IPS-18c (cell line): ENCODE data around the gene MXD1.
"Not testable (repeated sequence)": the region's sequence is repeated elsewhere in the genome, so short reads cannot be mapped to it uniquely, and the experiment has no call there.

ENCODE experiments used
- H3K4me3 ChIP-seq: 2 replicates; pipeline ENCODE4 v1.7.0; 2013; ENCODE audit warnings: low read depth, mild to moderate bottlenecking, low read length, moderate library complexity; ENCODE audit not compliant: insufficient read depth
- H3K9me3 ChIP-seq: one replicate; pipeline ENCODE4 v1.6.1; 2013; ENCODE audit warnings: mild to moderate bottlenecking, low read length, moderate library complexity; ENCODE audit not compliant: control insufficient read depth, insufficient read depth

Gene MXD1, protein sequence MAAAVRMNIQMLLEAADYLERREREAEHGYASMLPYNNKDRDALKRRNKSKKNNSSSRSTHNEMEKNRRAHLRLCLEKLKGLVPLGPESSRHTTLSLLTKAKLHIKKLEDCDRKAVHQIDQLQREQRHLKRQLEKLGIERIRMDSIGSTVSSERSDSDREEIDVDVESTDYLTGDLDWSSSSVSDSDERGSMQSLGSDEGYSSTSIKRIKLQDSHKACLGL

DNA sequence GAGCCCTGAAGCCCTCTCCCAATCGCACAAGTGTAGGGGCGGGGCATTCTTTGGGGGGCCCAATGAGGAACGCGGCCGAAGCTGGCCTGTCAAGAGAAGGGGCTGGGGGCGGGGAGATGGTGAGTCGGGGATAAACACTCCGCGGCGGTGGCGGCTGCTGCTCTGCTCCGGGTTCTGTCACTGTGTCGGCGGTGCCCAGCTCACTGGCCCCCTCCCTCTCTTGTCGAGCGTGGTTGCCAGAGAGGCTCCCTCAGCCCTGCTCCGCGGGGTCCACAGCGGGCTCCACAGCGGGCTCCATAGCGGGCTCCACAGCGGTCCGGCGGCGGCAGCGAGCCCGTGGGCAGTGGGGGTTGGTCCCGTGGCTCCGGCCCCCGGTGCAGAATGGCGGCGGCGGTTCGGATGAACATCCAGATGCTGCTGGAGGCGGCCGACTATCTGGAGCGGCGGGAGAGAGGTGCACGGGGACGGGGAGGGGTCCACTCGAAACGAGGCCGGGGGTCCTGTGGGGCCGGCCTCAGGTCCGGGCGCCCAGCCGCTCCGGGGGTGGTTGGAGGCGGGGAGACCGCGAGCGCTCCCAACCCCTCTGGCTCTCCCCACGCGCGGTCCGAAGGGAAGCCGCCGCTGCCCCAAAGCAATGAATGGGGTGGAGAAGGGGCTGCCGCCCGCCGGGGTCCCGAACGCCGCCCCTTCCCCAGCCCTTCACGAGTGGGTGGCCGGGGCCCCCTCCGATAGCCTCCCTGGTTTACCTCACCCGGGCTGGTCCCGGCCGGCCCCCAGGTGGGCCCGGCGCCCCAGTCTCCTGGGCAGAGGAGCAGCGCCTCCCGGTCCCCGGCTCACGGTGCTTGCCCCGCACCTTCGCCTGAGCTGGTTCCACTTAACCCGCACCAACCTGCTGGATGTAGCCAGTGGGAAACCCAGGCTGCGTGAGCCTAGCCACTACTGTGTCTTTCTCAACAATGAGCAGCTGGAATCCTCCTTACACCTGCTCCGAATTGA is at the start of gene MXD1:
Gene MXD1, plus strand, starts transcription at position 160 of the 996 bp plus-strand sequence. Its CDS starts 222 bp downstream, at position 382.
- Histone ChIP-seq H3K4me3 (peak within 1 kb of the TSS; percentile 76), H3K9me3 (no peaks in the 10 kb centered on the region)

DNA sequence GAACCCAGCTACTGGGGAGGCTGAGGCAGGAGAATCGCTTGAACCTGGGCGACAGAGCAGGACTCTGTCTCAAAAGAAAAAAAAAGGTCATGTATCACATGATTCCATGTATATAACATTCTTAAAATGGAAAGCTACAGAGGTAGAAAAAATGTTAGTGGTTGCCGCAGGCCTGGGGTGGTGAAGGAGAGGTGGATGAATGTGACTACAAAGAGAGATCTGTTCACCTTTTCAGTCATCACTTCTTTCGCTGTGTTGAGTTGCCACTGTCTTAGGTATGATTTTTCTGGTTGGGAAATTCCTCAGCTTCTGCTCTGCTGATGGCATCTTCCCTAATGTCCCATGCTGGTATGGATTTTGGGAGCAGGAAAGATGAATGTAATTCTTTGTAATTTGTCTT is 26.5 kb upstream of the MXD1 start:
- Histone ChIP-seq H3K9me3 (no peaks in the 10 kb centered on the region), H3K4me3 (no peak overlapping the region)

DNA sequence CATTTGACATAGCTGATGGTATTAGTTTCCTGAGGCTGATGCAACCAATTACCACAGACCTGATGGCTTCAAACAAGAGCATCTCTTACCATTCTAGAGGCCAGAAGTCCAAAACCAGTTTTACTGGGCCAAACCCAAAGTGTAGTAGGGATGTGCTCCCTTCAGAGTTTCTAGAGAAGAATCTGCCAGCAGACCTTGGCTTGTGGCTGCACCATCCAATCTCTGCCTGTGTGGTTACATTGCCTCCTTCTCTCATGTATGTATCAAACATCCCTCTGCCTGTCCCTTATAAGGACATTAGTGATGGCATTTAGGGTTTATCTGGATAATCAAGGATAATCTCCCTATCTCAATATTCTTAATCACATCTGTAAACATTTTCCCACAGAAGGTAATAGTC is 25.6 kb upstream of the MXD1 start:
- Histone ChIP-seq H3K9me3 (no peaks in the 10 kb centered on the region), H3K4me3 (no peak overlapping the region)

DNA sequence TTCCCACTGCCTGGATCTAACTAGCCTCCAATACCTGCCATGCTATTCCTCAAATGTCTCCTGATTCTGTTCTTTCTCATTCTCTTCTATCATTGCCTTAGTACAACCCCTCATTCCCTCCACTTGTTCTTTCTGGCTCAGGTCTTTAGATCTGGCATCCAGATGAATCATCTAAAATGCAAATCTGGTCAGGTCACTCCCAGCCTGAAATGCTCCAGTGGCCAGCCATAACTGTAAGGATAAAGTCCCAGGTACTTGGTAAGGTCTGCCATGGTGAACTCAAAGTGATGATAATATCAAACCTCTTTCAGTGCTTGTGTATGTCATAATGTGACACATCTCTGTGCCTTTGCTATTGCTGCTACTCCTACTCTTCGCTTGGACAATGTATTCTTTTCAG is 24.0 kb upstream of the MXD1 start:
- Histone ChIP-seq H3K9me3 (no peaks in the 10 kb centered on the region), H3K4me3 (no peak overlapping the region)

DNA sequence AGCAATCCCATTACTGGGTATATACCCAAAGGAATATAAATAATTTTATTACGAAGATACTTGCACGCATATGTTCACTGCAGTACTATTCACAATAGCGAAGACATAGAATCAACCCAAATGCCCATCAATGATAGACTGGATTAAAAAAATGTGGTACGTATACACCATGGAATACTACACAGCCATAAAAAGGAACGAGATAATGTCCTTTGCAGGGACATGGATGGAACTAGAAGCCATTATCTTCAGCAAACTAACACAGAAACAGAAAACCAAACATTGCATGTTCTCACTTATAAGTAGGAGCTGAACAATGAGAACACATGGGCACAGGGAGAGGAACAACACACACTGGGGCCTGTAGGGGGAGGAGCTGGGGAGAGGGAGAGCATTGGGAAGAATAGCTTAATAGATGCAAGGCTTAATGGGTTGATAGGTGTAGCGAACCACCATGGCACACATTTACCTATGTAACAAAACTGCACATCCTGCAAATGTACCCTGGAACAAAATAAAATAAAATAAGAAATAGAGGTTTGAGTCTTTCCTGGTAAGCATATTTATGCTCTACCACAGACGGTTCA is 22.0 kb upstream of the MXD1 start:
- not testable (repeated sequence) for H3K4me3 ChIP-seq

DNA sequence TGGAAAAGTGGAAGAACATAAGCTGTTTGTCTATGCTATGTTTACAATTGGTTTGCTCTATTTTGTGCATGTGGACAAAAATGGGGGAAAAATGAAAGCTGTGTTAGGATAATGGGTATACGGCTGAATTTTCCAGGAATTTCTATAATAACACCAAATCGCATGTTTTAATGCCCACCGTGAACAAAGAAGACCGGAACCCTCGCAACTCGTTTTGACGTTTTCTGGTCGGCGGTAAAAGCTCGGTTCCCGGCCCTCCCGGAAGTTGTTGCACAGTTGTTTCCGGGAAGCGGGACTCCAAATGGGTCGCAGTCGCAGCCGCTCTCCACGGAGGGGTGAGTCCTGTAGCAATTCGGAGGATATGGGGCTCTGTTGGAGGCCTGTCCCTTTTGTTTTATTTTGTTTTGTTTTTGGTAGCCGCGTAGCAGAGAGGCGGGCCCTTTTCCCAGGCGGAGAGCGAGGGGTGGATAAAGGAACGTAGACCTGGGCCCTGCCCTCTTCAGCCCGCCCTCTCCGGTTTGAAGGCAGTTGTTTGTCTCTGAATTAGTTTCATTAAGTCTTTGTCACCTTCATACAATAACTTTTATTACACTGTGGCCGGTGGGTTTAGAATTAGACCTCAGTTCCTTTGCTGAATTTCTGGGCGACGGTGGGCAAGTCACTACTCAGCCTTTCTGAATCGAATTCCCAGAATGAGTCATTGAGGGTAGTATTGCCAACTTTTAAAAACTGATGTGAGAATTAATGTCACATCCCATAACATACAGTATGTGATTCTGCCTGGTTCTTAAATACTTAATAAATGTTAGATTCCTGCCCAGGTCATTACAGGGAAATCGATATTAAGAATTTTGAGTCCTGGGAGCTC is 21.0 kb upstream of the MXD1 start, which contains the start of gene SNRNP27:
Gene SNRNP27, plus strand, starts transcription at position 273 of the 868 bp plus-strand sequence. Its CDS starts 29 bp downstream, at position 302.
- no peaks in the 10 kb centered on the region for H3K9me3 ChIP-seq
- H3K4me3 ChIP-seq, result peak within 1 kb of the TSS; percentile 82

More for the DNA sequence above, 22.0 kb upstream of the MXD1 start:
- not testable (repeated sequence) for H3K9me3 ChIP-seq

DNA sequence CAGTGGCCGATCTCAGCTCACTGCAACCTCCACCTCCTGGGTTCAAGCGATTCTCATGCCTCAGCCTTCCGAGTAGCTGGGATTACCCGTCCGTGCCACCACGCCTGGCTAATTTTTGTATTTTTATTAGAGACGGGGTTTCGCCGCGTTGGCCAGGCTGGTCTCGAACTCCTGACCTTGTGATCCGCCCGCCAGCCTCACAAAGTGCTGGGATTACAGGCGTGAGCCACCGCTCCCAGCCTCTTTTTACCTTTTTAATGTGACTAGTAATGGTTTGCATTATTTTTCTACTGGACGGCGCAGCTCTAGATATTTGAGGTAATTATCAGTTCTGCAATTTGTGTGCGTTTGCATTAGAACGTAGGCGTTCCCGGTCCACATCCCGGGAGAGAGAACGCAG is 20.2 kb upstream of the MXD1 start:
- not testable (repeated sequence) for H3K9me3 ChIP-seq
- peak overlapping the region; percentile 82; the same call in 1 of the 2 replicates for H3K4me3 ChIP-seq

DNA sequence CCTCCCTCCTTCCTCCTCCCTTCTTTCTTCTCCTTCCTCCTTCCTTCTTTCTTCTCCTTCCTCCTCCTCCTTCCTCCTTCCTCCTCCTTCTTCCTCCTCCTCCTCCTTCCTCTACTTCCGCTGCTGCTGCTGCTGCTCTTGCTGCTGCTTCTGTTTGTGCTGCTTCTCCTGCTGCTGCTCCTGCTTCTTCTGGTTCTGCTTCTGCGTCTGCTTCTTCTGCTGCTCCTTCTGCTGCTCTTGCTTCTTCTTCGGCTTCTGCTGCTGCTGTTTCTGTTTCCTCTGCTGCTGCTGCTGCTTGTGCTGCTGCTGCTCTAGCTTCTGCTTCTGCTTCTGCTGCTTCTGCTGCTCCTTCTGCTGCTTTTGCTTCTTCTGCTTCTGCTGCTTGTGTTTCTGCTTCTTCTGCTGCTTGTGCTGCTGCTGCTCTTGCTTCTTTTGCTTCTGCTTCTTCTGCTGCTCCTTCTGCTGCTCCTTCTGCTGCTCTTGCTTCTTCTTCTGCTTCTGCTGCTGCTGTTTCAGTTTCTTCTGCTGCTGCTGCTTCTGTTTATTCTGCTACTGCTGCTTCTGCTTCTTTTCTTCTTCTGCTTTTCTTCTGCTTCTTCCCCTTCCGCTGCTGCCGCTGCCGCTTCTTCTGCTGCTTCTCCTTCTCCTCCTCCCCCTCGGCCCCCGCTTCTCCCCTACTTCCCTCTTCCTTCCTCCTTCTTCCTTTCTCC is 12.5 kb upstream of the MXD1 start:
- no peak overlapping the region for H3K4me3 ChIP-seq
- no peaks in the 10 kb centered on the region for H3K9me3 ChIP-seq

DNA sequence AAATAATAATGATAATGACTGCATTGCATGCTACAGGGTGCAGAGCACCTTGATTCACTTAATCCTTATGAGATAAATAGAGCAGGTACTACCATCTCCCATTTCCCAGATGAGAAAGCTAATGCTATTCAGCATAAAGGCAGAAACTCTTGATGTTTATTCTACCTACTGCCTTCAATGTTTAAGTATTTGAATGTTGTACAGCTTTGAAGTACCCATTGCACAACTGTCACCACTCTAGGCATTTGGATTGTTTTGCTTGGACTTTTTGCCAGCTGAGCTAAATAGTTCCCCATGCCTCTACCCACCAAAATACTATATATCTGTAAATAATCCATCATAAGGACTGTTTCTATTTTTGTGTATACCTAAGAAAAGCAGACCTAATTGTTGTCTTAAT is 7.7 kb upstream of the MXD1 start:
- Histone ChIP-seq H3K9me3 (no peaks in the 10 kb centered on the region), H3K4me3 (no peak overlapping the region)

DNA sequence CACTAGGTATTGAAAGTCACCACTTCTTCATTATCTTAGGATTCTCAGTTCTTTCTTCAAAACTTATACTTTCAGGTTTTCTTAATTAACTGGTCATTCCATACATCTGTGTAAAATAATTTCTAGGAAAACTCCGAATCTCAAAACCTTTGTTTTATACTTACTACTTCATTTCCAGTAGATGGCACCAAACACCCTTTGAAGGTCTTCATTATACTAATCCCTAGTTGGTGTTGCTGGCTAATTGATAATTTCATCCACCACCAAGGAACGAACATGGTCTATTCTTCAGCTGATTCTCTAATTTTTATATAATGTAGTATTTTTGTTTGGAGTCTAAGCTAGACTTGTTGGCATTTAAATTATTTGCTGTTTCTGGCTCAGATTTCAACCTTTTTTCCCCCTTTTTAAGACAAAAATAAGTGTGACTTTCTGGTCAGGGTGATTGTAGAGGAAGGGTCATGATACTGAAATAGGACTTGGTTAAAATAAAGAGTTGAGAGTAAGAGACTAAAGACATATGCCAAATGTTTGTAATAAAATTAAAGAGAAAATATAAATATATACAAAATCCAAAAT is 2.8 kb upstream of the MXD1 start:
- Histone ChIP-seq H3K4me3 (no peak overlapping the region), H3K9me3 (no peaks in the 10 kb centered on the region)

DNA sequence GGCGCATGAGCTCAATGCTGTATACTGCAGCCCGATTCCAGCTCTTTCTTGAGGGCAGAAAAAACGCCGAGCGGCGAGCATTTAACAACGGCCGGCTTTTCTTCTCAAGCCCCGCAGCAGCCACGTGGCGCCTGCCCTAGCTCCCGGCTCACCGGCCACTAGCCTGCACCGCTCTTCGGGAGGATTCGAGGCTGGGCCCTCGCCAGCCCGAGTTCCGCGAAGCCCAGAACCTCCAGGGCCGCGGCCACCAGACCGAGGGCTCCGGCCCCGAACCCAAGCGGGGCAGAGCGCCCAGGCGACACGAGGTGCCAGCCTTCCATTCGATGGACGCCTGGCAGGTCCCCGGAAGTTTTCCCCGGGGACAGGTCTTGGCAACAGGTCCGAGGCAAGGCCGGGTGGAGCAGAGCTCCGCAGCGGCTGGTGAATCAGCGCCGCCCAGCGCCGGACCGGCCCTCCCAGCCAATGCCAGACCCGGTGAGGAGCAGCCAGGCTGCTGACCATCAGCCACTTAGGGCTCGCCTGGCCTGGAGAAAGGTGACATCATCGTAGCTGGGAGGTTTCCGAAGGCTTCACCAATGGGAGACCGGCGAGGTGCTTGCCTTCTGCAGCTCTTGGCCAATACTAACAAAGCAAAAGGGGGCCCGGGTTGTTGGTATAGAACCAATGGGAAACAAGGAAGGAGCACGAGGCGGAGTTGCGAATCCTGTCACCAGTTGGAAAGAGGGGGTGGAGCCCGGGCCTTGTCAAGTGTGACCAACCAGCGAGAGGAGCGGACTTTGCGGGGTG is 552 bp upstream of the MXD1 start:
- Histone ChIP-seq H3K4me3 (peak overlapping the region; percentile 76), H3K9me3 (no peaks in the 10 kb centered on the region)

DNA sequence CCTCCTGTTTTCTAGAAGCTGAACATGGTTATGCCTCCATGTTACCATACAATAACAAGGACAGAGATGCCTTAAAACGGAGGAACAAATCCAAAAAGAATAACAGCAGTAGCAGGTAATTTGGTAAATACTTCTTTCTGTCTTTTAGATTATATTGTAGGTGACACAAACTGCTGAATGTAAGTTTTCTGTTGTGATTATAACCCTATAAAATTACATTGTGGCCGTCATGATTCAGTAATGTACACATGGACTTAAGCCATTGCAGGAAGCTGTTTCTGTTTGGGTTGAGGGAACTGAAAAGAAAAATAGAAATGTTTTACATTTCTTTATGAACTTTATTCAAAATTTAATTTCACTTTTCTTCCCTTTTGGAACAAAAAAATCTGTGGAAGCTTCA is 1.2 kb downstream of the MXD1 start:
- H3K4me3 ChIP-seq, result no peak overlapping the region
- H3K9me3 ChIP-seq, result no peaks in the 10 kb centered on the region

DNA sequence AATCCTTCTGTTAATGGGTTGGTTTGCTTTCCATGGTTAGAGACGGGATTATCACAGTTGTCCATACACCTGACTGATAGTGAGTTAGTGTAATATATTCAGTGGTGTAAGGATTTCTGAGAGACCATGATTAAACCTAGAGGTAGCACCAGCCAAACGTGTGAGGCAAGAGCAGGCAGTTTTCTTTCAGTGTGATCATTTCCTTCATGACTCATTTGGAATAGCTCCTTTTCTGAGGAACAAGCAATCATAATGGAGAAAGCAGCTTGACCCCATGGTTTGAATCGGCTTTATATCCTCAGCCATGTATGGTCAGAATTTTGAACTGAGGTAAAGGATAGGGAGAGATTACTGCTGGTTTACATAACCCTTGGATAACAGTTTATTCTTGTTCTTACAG is 2.9 kb downstream of the MXD1 start:
- H3K4me3 ChIP-seq, result no peak overlapping the region
- H3K9me3 ChIP-seq, result no peaks in the 10 kb centered on the region

DNA sequence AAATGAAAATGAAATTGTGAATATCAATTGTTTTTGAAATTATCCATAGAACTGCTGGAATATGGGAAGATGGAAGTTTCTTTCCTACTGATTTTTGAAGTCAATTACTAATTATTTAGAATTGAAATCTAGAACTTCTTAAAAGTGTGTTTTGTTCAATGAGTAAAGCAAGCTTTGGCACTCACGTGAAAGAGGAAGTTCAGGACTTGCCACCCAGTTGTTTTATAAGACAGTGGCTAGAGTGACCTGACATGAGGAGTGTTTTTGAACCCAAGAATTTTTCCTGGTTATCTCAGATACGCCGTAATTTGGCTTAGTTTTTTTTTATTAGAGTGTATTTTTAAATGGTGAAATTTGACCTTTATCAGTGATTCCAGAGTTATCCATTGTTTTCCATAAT is 3.5 kb downstream of the MXD1 start:
- no peak overlapping the region for H3K4me3 ChIP-seq

DNA sequence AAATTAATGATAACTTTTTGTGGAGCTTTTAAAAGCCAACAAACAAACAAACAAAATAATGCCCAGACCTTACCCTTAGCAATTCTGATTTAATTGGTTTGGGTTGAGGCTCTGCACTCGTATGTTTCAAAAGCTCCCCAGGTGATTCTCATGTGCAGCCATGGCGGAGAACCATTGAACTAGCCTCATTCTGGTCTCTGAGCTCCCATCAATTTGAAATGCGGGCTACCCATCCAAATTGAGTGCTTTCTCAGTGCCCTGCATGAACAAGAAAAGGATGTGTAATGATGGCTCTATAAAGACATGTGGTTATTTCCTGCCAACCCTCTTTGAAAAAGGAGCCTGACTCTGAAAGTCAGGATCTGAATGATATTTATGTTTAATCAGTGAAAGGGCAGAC is 8.2 kb downstream of the MXD1 start:
- Histone ChIP-seq H3K9me3 (no peaks in the 10 kb centered on the region), H3K4me3 (no peak overlapping the region)

More for the DNA sequence above, 3.5 kb downstream of the MXD1 start:
- no peaks in the 10 kb centered on the region for H3K9me3 ChIP-seq
